Measurements from ENCODE around the gene LRFN2.

Gene LRFN2

GRCh38 chr6:40509716-40510260 lies 77.4 kb downstream of the LRFN2 start:
- DNase-seq = no peak

GRCh38 chr6:40509086-40509485 lies 78.1 kb downstream of the LRFN2 start:
- no peak for DNase-seq

GRCh38 chr6:40506954-40507353 lies 80.2 kb downstream of the LRFN2 start:
- DNase-seq = no peak

GRCh38 chr6:40505191-40505810 lies 81.9 kb downstream of the LRFN2 start:
- DNase-seq = no peak

- DNase-seq = no peak
Observed at GRCh38 chr6:40504274-40504673, 82.9 kb downstream of the LRFN2 start.

GRCh38 chr6:40500227-40500626 lies 86.9 kb downstream of the LRFN2 start:
- DNase-seq = no peak

GRCh38 chr6:40499215-40499614 lies 87.9 kb downstream of the LRFN2 start:
- no peak for DNase-seq

GRCh38 chr6:40498148-40498547 lies 89.0 kb downstream of the LRFN2 start:
- DNase-seq = no peak

- DNase-seq = no peak
Observed at GRCh38 chr6:40492187-40492586, 95.0 kb downstream of the LRFN2 start.

- no peak for DNase-seq
Observed at GRCh38 chr6:40490508-40490907, 96.7 kb downstream of the LRFN2 start.

GRCh38 chr6:40489798-40490197 lies 97.4 kb downstream of the LRFN2 start:
- DNase-seq = no peak

- DNase-seq = no peak
Observed at GRCh38 chr6:40486576-40486975, 100.6 kb downstream of the LRFN2 start.

- DNase-seq = no peak
Observed at GRCh38 chr6:40485795-40486194, 101.4 kb downstream of the LRFN2 start.

- DNase-seq = no peak
Observed at GRCh38 chr6:40485300-40485699, 101.9 kb downstream of the LRFN2 start.

GRCh38 chr6:40484066-40484465 lies 103.1 kb downstream of the LRFN2 start:
- no peak for DNase-seq

- no peak for DNase-seq
Observed at GRCh38 chr6:40482532-40482931, 104.6 kb downstream of the LRFN2 start.

- DNase-seq = no peak
Observed at GRCh38 chr6:40480678-40481077, 106.5 kb downstream of the LRFN2 start.

- no peak for DNase-seq
Observed at GRCh38 chr6:40479706-40480105, 107.5 kb downstream of the LRFN2 start.

GRCh38 chr6:40477246-40478126 lies 109.7 kb downstream of the LRFN2 start:
- peak; percentile 71 for DNase-seq

- no peak for DNase-seq
Observed at GRCh38 chr6:40476673-40477072, 110.5 kb downstream of the LRFN2 start.

GRCh38 chr6:40474937-40475336 lies 112.2 kb downstream of the LRFN2 start:
- no peak for DNase-seq

GRCh38 chr6:40473026-40473425 lies 114.1 kb downstream of the LRFN2 start:
- peak; percentile 17 for DNase-seq

GRCh38 chr6:40472353-40472752 lies 114.8 kb downstream of the LRFN2 start:
- no peak for DNase-seq

- no peak for DNase-seq
Observed at GRCh38 chr6:40471243-40471642, 115.9 kb downstream of the LRFN2 start.

All from NCI-H510A treated with DMSO at 0.1 percent for 48 hours (cell line).